ENCODE results near the gene CACNA1D.
"Not testable (repeated sequence)": the region's sequence is repeated elsewhere in the genome, so short reads cannot be mapped to it uniquely, and the experiment has no call there.

The CACNA1D gene

GRCh38 chr3:53493963-53494791 is at the start of gene CACNA1D:
Gene CACNA1D (plus strand): TSS chr3:53494611. CDS start chr3:53495167, 556 bp downstream.
- DNase-seq (ENCODE audit: low read depth) = no peak

- DNase-seq (ENCODE audit: low read depth) = no peak
Observed at GRCh38 chr3:53457068-53457467, 37.3 kb upstream of the CACNA1D start.

GRCh38 chr3:53460326-53460725 is 34.1 kb upstream of the CACNA1D start:
- no peak for DNase-seq (ENCODE audit: low read depth)

- DNase-seq (ENCODE audit: low read depth) = no peak
Observed at GRCh38 chr3:53464424-53464823, 30.0 kb upstream of the CACNA1D start.

- not testable (repeated sequence) for DNase-seq (ENCODE audit: low read depth)
Observed at GRCh38 chr3:53469758-53470157, 24.7 kb upstream of the CACNA1D start.

- no peak for DNase-seq (ENCODE audit: low read depth)
Observed at GRCh38 chr3:53473422-53473821, 21.0 kb upstream of the CACNA1D start.

- not testable (repeated sequence) for DNase-seq (ENCODE audit: low read depth)
Observed at GRCh38 chr3:53476372-53476771, 18.0 kb upstream of the CACNA1D start.

GRCh38 chr3:53477689-53478088 is 16.7 kb upstream of the CACNA1D start:
- not testable (repeated sequence) for DNase-seq (ENCODE audit: low read depth)

GRCh38 chr3:53478166-53478830 is 16.1 kb upstream of the CACNA1D start:
- DNase-seq (ENCODE audit: low read depth) = no peak

GRCh38 chr3:53478921-53479664 is 15.3 kb upstream of the CACNA1D start:
- DNase-seq (ENCODE audit: low read depth) = no peak

GRCh38 chr3:53482227-53482626 is 12.2 kb upstream of the CACNA1D start:
- DNase-seq (ENCODE audit: low read depth) = no peak

GRCh38 chr3:53483821-53484220 is 10.6 kb upstream of the CACNA1D start:
- no peak for DNase-seq (ENCODE audit: low read depth)

GRCh38 chr3:53484984-53485383 is 9.4 kb upstream of the CACNA1D start:
- DNase-seq (ENCODE audit: low read depth) = no peak

- no peak for DNase-seq (ENCODE audit: low read depth)
Observed at GRCh38 chr3:53485675-53486403, 8.6 kb upstream of the CACNA1D start.

- no peak for DNase-seq (ENCODE audit: low read depth)
Observed at GRCh38 chr3:53486961-53487654, 7.3 kb upstream of the CACNA1D start.

- no peak for DNase-seq (ENCODE audit: low read depth)
Observed at GRCh38 chr3:53489386-53489785, 5.0 kb upstream of the CACNA1D start.

GRCh38 chr3:53489787-53490458 is 4.5 kb upstream of the CACNA1D start:
- DNase-seq (ENCODE audit: low read depth) = no peak

- DNase-seq (ENCODE audit: low read depth) = no peak
Observed at GRCh38 chr3:53490459-53490968, 3.9 kb upstream of the CACNA1D start.

GRCh38 chr3:53491276-53491675 is 3.1 kb upstream of the CACNA1D start:
- no peak for DNase-seq (ENCODE audit: low read depth)

- no peak for DNase-seq (ENCODE audit: low read depth)
Observed at GRCh38 chr3:53493595-53493962, 832 bp upstream of the CACNA1D start.

- no peak for DNase-seq (ENCODE audit: low read depth)
Observed at GRCh38 chr3:53495146-53495519, 722 bp downstream of the CACNA1D start.

Data from stimulated activated CD8-positive, alpha-beta memory T cell treated with anti-CD3 and anti-CD28 coated beads, Interleukin-12 subunit alpha, Interleukin-12 subunit beta, amount 100 ng/mL, for 4 hours (primary cell).